GM20000 (cell line): Measurements from ENCODE around the gene MTHFD1.

Source experiments
- DNase-seq: peaks from one replicate; pipeline ENCODE4 v3.0.0; 2012; ENCODE audit warnings: low spot score
- TF ChIP-seq, protein P1 (sequence below): IDR thresholded peaks from 2 replicates; pipeline ENCODE4 v1.5.1; 2012; ENCODE audit warnings: mild to moderate bottlenecking, control low read depth; ENCODE audit errors: extremely low read depth, missing control alignments

The MTHFD1 gene

DNA sequence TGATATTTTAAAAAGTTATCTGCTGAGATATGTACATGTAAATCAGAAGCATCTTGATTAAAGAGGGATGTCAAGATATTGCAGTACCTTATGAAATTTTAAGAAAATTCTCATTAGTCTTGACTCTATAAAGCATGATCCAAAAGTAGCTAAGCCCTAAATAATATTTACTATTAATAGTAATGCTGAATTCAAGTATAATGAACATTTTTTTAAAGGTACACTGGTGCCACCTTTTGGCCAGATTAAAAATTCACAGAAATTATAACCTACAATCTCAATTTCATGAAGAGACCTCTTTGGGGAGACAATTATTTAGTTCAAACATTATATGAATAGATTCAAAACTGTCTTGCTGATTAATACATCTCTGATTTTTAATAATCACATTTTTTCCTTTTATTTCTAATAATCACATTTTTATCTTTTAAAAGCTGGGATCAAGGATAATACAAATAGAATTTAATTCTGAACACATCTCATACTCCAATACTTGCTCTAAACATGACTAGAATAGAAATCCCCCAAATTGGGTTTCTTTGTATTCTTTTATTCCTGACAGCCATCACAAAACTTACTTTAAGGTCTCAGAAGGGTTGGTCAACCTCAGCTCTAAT lies 90.6 kb downstream of the MTHFD1 start:
- DNase-seq: peak; percentile 33
- TF ChIP-seq, protein P1, sequence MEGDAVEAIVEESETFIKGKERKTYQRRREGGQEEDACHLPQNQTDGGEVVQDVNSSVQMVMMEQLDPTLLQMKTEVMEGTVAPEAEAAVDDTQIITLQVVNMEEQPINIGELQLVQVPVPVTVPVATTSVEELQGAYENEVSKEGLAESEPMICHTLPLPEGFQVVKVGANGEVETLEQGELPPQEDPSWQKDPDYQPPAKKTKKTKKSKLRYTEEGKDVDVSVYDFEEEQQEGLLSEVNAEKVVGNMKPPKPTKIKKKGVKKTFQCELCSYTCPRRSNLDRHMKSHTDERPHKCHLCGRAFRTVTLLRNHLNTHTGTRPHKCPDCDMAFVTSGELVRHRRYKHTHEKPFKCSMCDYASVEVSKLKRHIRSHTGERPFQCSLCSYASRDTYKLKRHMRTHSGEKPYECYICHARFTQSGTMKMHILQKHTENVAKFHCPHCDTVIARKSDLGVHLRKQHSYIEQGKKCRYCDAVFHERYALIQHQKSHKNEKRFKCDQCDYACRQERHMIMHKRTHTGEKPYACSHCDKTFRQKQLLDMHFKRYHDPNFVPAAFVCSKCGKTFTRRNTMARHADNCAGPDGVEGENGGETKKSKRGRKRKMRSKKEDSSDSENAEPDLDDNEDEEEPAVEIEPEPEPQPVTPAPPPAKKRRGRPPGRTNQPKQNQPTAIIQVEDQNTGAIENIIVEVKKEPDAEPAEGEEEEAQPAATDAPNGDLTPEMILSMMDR: no peak

- no peak for DNase-seq
- TF ChIP-seq, protein P1: no peak
These were observed 100.5 kb downstream of the MTHFD1 start for GRCh38 chr14:64488590-64489099.

DNA sequence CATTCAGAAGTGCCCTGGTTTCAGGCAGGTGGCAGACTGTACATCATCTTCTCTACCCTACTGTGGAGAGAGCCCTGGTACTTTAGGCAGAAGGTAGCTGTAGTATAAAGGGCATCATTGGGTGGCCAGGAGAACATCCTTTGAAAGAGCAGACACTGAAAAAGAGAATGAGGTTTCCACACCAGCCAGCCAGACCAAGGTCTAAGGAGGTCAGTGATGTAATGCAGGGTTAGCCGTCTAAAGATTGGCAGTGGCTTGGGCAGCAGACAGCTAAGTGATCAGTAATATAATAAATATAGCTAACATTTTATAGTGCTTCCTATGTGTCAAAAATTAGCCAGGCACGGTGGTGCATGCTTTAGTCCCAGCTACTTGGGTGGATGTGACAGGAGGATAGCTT lies 103.5 kb downstream of the MTHFD1 start:
- TF ChIP-seq, protein P1: no peak
- DNase-seq: no peak

GRCh38 chr14:64493455-64493854 lies 105.3 kb downstream of the MTHFD1 start:
- DNase-seq: no peak
- TF ChIP-seq, protein P1: no peak

GRCh38 chr14:64495252-64495651 lies 107.1 kb downstream of the MTHFD1 start:
- no peak for DNase-seq
- TF ChIP-seq, protein P1: no peak

DNA sequence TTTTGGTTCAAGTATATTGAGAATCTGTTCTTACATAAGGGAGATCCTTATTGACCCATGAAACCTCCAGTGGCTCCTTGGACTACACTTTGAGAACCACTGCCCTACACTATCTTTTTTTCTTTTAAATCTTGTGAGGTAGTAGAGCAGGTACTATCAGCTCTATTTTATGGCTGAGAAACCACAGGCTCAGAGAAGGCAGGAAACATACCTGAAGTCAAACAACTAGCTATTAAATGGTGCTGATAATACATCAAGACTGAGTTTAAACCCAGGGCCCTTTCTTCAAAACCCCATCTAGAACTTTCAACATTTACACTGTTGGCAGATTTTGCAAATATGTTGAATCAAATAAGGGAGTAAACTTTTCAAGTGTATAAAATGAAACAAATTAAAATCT lies 108.6 kb downstream of the MTHFD1 start:
- TF ChIP-seq, protein P1: no peak
- DNase-seq: no peak

GRCh38 chr14:64500088-64500487 lies 111.9 kb downstream of the MTHFD1 start:
- TF ChIP-seq, protein P1: no peak
- no peak for DNase-seq
